K562 (cell line): Measurements from ENCODE around the gene DAPK3. TPM values are rescaled to one million over a fixed set of nuclear protein-coding genes. Genes with fewer than 3 reads are reported as not detected.

ENCODE experiments used
- ARHGAP35 ChIP-seq: fragments of 450-650 bp; IDR thresholded peaks from 2 replicates; pipeline ENCODE4 v1.6.1; 2018; ENCODE audit not compliant: partially characterized antibody
- E2F1 ChIP-seq: sonication (generic); formaldehyde crosslinking; IDR thresholded peaks from 2 replicates; pipeline ENCODE4 v1.8.1; 2023; ENCODE audit warnings: mild to moderate bottlenecking, missing genetic modification reagents, moderate library complexity
- KDM5B ChIP-seq: fragments of 200-600 bp; sonication (generic); IDR thresholded peaks from 2 replicates; pipeline ENCODE4 v1.6.1; 2012; ENCODE audit warnings: low read depth, mild to moderate bottlenecking, moderate library complexity, low read length, control low read depth, inconsistent platforms; ENCODE audit not compliant: insufficient replicate concordance
- MCM3 ChIP-seq: fragments of 450-650 bp; IDR thresholded peaks from 2 replicates; pipeline ENCODE4 v1.6.1; 2016
- MTA2 ChIP-seq: fragments of 450-650 bp; IDR thresholded peaks from 2 replicates; pipeline ENCODE4 v1.6.1; 2016; ENCODE audit warnings: low read depth
- POLR2A ChIP-seq: fragments of 450-650 bp; conservative IDR thresholded peaks from 2 replicates; pipeline ENCODE4 v1.6.1; 2016
- POLR2B ChIP-seq: fragments of 450-650 bp; IDR thresholded peaks from 2 replicates; pipeline ENCODE4 v1.6.1; 2018; ENCODE audit warnings: low read depth; ENCODE audit not compliant: partially characterized antibody
- POLR3G ChIP-seq: IDR thresholded peaks from 2 replicates; pipeline ENCODE4 v1.6.1; 2011; ENCODE audit not compliant: insufficient read length, insufficient replicate concordance; ENCODE audit errors: extremely low read depth
- SMARCB1 ChIP-seq: IDR thresholded peaks from 2 replicates; pipeline ENCODE4 v1.6.1; 2011; ENCODE audit warnings: improper control_type of control experiment, low read depth; ENCODE audit not compliant: insufficient read length
- SUPT5H ChIP-seq: fragments of 450-650 bp; IDR thresholded peaks from 2 replicates; pipeline ENCODE4 v1.6.1; 2016
- TAF7 ChIP-seq: fragments of 450-650 bp; IDR thresholded peaks from 2 replicates; pipeline ENCODE4 v1.6.1; 2016; ENCODE audit warnings: missing genetic modification characterization, missing compliant biosample characterization
- ZFPM2 ChIP-seq: fragments of 250-450 bp; sonication (Bioruptor Pico); IDR thresholded peaks from 2 replicates; pipeline ENCODE4 v1.5.1; 2022; ENCODE audit warnings: mild to moderate bottlenecking
- ZNF133 ChIP-seq: fragments of 250-450 bp; sonication (Bioruptor Pico); IDR thresholded peaks from 2 replicates; pipeline ENCODE4 v1.4.0; 2020; ENCODE audit warnings: mild to moderate bottlenecking
- ZNF184 ChIP-seq: sonication (generic); formaldehyde crosslinking; IDR thresholded peaks from 2 replicates; pipeline ENCODE4 v1.5.0; 2020; ENCODE audit warnings: missing genetic modification reagents
- ZNF407 ChIP-seq: fragments of 450-650 bp; IDR thresholded peaks from 2 replicates; pipeline ENCODE4 v1.6.1; 2016; ENCODE audit warnings: low read depth
- polyA plus RNA-seq, 8 experiments: library from polyadenylated mRNA; depleted of rRNA in 4 of 8; stranded (reverse) in 5 of 8; unstranded in 3 of 8; fragments of >200 nt; fragmentation: Nextera tagmentation in 2 of 8; fragmentation: Illumina TruSeq in 1 of 8; extraction: Ambion mirVana in 2 of 8; extraction: Trizol in 1 of 8; gene quantifications; 2 replicates each; pipeline versions ENCODE4 v1.2.1 to v1.2.3, GENCODE V29; 2011 to 2014; ENCODE audit warnings: inconsistent platforms in 1 of 8, missing spikeins in 1 of 8
- total RNA-seq, 7 experiments: library from RNA; depleted of rRNA in 6 of 7; stranded (reverse); fragments of >200 nt in 6 of 7; fragmentation: Illumina TruSeq in 2 of 7; extraction: Trizol in 2 of 7; gene quantifications; 2 replicates each; pipeline versions ENCODE4 v1.2.1 to v1.2.3, GENCODE V29; 2011 to 2021; ENCODE audit warnings: low replicate concordance in 1 of 7

The DAPK3 gene
- total and polyA plus RNA-seq, 9 of the 15 experiments (the other 6 are each of a cell fraction or from before 2014, with no cell fraction given), result 0.14 to 63.4 (median 25.0) TPM

- TF ChIP-seq ZNF407 (no peak), MTA2 (no peak), ZNF133 (no peak), POLR2B (peak; percentile 83), ARHGAP35 (no peak), ZFPM2 (peak; percentile 56; the same call in 1 of the 2 replicates), POLR3G (no peak), ZNF184 (CRISPR knock-in tag) (no peak), TAF7 (tag) (no peak), SMARCB1 (no peak), E2F1 (CRISPR knock-in tag) (peak; percentile 36; the same call in 1 of the 2 replicates), SUPT5H (peak; percentile 93), POLR2A (peak; percentile 89), KDM5B (no peak), MCM3 (no peak)
These were observed 4.8 kb upstream of the DAPK3 start (continued) for GRCh38 chr19:3975637-3976087.
